Activated CD8-positive, alpha-beta memory T cell treated with anti-CD3 and anti-CD28 coated beads, Interleukin-2, amount 10 ng/mL, durations not matched to agents 7 days and 5 days (primary cell): ENCODE results near the gene C1orf116. TPM values are rescaled to one million over a fixed set of nuclear protein-coding genes. Genes with fewer than 3 reads are reported as not detected.

ENCODE experiments used
- ATAC-seq: fragments of 150-1000 bp; cut with Tn5 transposase; one replicate; pipeline ENCODE4 v1.10.0; 2021; ENCODE audit warnings: moderate library complexity
- CTCF ChIA-PET: fragments of 350-600 bp; sonication (Branson Sonifier 250); formaldehyde crosslinking; loops from one replicate; lab custom pipeline; 2021; ENCODE audit warnings: antibody characterized with exemption; lab: Charles Lee
- DNase-seq: peaks from one replicate; pipeline ENCODE4 v3.0.0-alpha.2; 2020
- H3K27ac Mint-ChIP-seq: one replicate; pipeline ENCODE4 v1.8.0; 2021; ENCODE audit warnings: mild to moderate bottlenecking, mixed read lengths
- H3K27me3 Mint-ChIP-seq: one replicate; pipeline ENCODE4 v1.8.0; 2021; ENCODE audit warnings: mixed read lengths
- H3K36me3 Mint-ChIP-seq: one replicate; pipeline ENCODE4 v1.8.0; 2021; ENCODE audit warnings: mild to moderate bottlenecking, mixed read lengths
- H3K4me1 Mint-ChIP-seq: one replicate; pipeline ENCODE4 v1.8.0; 2021; ENCODE audit warnings: mixed read lengths
- H3K4me3 Mint-ChIP-seq: one replicate; pipeline ENCODE4 v1.8.0; 2021; ENCODE audit warnings: mild to moderate bottlenecking, moderate library complexity, mixed read lengths
- H3K9me3 Mint-ChIP-seq: one replicate; pipeline ENCODE4 v1.8.0; 2022; ENCODE audit warnings: low read depth, mixed read lengths
- total RNA-seq, 2 experiments: library from RNA; stranded (reverse); gene quantifications; one replicate each; pipeline ENCODE4 v1.2.3, GENCODE V29; 2021

C1orf116 gene
- total RNA-seq, 2 experiments from 2014 or later: not detected

GRCh38 chr1:207020709-207021107 is 11.8 kb downstream of the C1orf116 start:
- H3K27me3 Mint-ChIP-seq: peaks cover 12% of the 10 kb centered on the region

DNA sequence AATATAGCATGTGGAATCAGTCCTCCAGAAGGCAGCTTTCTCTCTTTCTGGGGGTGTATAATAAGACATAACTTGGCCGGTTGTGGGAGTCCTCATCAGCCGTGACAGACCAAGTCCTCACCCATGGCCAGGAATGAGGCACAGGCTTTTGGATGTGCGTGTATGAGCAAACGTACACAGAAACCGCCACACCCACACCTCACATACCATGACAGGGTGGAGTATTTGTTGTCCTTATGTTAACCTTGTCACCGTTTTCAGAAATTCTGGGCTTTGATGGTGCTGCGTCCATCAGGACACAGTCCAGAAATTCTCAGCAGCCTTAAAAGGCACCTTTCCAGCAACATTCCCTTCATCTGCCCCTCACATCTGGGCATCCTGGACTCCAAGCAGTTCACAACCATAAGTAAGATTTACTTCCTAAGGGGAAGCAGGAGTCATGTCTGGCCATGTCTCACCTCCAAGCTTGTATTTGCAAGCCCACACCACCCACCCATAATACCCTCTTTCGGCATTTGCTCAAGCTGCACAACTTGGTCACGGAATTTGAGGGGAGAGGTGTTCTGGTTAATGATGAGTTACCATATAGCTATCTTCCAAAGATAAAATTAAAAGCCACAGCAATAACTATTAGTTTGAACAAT is 12.4 kb downstream of the C1orf116 start:
- CTCF ChIA-PET: interaction anchor here (0.7 to 1.7 kb wide), 2 partner anchors 14 to 28 kb away, joined by 3 to 6 read pairs; no protein-coding TSS in a partner anchor
- Mint-ChIP-seq H3K4me1 (peaks cover 5% of the 10 kb centered on the region), H3K27ac (no peak overlapping the region), H3K36me3 (no peaks in the 10 kb centered on the region), H3K9me3 (no peaks in the 10 kb centered on the region), H3K27me3 (peaks cover 9% of the 10 kb centered on the region), H3K4me3 (no peak overlapping the region)
- DNase-seq: no peak
- ATAC-seq: no peak

More at GRCh38 chr1:207020709-207021107, 11.8 kb downstream of the C1orf116 start:
- DNase-seq (no peak), ATAC-seq (no peak)
- CTCF ChIA-PET: interaction anchor here (0.7 to 1.7 kb wide), 3 partner anchors 15 to 29 kb away, joined by 3 to 6 read pairs (median 3); no protein-coding TSS in a partner anchor
- H3K9me3 Mint-ChIP-seq: no peaks in the 10 kb centered on the region
- peaks cover 5% of the 10 kb centered on the region for H3K4me1 Mint-ChIP-seq
- no peak overlapping the region for H3K27ac Mint-ChIP-seq
- no peak overlapping the region for H3K4me3 Mint-ChIP-seq
- H3K36me3 Mint-ChIP-seq: no peaks in the 10 kb centered on the region

- Mint-ChIP-seq H3K9me3 (no peaks in the 10 kb centered on the region), H3K36me3 (no peaks in the 10 kb centered on the region), H3K27me3 (peaks cover 9% of the 10 kb centered on the region), H3K27ac (no peak overlapping the region), H3K4me1 (peaks cover 5% of the 10 kb centered on the region), H3K4me3 (no peak overlapping the region)
- CTCF ChIA-PET: interaction anchor here (1.7 kb wide), 1 partner anchor 14 kb away, joined by 6 read pairs; no protein-coding TSS in a partner anchor
- ATAC-seq (no peak), DNase-seq (no peak)
These were observed 12.9 kb downstream of the C1orf116 start for GRCh38 chr1:207019661-207020060.

DNA sequence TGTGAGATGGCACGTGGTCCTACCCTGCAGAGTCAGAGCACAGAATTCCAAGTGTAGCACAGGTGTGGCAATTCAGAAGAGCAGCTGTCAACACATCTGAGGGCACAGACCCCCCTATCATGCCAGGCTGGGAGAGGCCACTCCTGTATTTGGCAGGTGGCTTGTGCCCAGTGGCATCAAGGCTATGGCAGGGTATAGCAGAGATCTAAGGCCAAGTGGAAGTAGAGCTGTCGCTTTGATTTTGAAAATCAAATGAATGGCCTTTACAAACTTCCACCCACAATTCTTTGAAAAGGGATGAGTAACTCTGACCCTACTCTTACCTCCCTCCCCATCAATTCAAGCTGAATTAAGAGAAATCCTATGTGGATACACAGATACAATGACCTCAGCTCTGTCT is 13.4 kb downstream of the C1orf116 start:
- Mint-ChIP-seq H3K27ac (no peak overlapping the region), H3K9me3 (no peaks in the 10 kb centered on the region), H3K27me3 (peaks cover 11% of the 10 kb centered on the region), H3K4me1 (peaks cover 5% of the 10 kb centered on the region), H3K4me3 (no peak overlapping the region), H3K36me3 (no peaks in the 10 kb centered on the region)
- no peak for ATAC-seq
- CTCF ChIA-PET: interaction anchor here (1.7 kb wide), 1 partner anchor 13 kb away, joined by 6 read pairs; no protein-coding TSS in a partner anchor
- DNase-seq: no peak

DNA sequence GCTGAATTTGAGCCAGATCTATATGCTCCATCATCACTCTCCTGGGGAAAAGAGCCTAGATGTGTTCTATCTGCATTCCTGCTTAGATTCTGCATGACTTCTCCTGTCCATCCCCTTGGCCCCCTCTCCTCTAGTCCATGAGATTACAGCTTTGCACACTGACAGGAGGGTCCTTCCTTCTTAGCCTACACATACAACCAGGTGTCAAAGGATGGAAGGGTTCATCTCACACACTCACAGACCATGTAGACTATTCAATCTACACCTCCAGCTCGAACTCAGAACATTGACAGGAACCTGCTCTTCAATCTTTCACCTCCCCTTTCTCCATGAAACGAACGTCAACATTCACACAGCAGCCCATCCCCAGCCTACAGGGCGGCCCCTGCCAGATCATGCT is 13.8 kb downstream of the C1orf116 start:
- Mint-ChIP-seq H3K36me3 (no peaks in the 10 kb centered on the region), H3K27me3 (peaks cover 16% of the 10 kb centered on the region), H3K27ac (no peak overlapping the region), H3K4me3 (no peak overlapping the region), H3K4me1 (peaks cover 5% of the 10 kb centered on the region), H3K9me3 (no peaks in the 10 kb centered on the region)
- CTCF ChIA-PET: no interaction called here
- no peak for DNase-seq
- no peak for ATAC-seq

DNA sequence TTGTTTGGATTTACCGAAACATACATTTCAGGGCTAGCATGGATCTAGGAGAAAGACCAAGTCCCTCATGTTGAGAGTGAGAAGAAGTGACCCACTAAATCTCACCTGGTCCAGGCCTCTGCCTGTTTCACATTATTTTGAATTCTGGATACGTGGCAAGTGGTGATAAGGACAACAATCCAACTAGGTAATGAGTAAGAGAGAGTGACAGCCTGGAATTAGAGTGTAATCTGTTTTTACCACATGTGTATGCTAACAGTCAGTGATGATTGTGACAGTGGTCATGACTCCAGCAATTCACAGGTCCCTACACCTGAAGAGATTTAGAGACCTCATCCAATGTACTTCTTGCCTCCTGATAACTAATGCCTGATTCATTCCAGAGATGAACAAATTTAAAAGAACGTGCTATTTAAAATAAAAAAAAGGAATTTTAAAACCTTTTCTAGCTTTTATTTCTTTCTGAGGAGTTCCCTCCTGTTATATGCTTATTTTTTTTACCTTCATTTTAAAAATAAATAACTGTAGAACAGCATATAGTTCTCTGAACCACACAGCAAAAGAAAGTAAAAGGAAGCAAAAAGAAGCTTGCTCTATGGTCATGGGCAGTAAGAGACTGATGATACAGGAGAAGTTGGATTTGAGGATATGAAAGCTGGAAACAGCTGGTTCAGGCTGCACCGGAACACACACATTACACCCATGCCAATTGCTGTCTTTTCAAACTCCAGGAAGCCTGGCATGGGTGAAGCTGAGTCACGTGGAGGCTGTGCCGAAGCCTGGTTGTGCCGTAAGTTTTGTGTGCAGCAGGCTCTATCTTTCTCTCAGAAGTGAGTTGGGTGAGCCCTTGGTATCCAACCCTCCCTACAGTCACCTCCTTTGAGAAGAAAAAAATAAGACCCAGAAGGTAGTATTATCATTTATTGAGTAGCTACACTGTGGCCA is 14.7 kb downstream of the C1orf116 start:
- no peaks in the 10 kb centered on the region for H3K9me3 Mint-ChIP-seq
- H3K27ac Mint-ChIP-seq: no peak overlapping the region
- H3K4me3 Mint-ChIP-seq: no peak overlapping the region
- ATAC-seq (no peak), DNase-seq (no peak)
- no peaks in the 10 kb centered on the region for H3K36me3 Mint-ChIP-seq
- CTCF ChIA-PET: no interaction called here
- peaks cover 5% of the 10 kb centered on the region for H3K4me1 Mint-ChIP-seq
- peaks cover 23% of the 10 kb centered on the region for H3K27me3 Mint-ChIP-seq

GRCh38 chr1:207015791-207016190 is 16.8 kb downstream of the C1orf116 start:
- Mint-ChIP-seq H3K4me1 (peaks cover 2% of the 10 kb centered on the region), H3K27ac (no peak overlapping the region), H3K9me3 (no peaks in the 10 kb centered on the region), H3K36me3 (no peaks in the 10 kb centered on the region), H3K4me3 (no peak overlapping the region), H3K27me3 (peaks cover 38% of the 10 kb centered on the region)
- CTCF ChIA-PET: no interaction called here
- no peak for ATAC-seq
- DNase-seq: no peak

DNA sequence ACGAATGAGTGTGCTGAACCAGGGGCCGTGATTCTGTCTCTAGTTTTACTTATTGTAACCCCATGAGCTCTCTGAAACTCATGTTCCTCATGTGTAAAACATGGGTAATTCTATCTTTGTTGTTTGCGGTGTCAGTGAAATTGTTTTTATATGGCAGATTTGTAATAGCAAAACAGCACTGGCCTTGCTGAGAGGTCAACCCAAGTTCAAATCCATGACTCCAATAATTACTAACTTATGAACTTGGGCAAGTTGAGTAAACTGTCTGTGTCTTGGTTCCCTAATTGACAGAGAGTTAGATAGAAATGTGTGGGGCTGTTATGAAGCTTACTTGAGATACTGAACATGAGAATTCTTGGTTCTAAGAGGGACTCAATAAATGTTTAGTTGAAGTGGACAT is 17.8 kb downstream of the C1orf116 start:
- CTCF ChIA-PET: no interaction called here
- Mint-ChIP-seq H3K4me3 (no peak overlapping the region), H3K27ac (no peak overlapping the region), H3K27me3 (peaks cover 45% of the 10 kb centered on the region), H3K4me1 (peaks cover 2% of the 10 kb centered on the region), H3K9me3 (no peaks in the 10 kb centered on the region), H3K36me3 (no peaks in the 10 kb centered on the region)
- DNase-seq (no peak), ATAC-seq (no peak)

GRCh38 chr1:207013321-207014085 is 19.1 kb downstream of the C1orf116 start:
- H3K27me3 Mint-ChIP-seq: peaks cover 47% of the 10 kb centered on the region
- CTCF ChIA-PET: interaction anchor here (0.9 to 1.4 kb wide), 2 partner anchors 71 to 391 kb away, joined by 3 to 4 read pairs; no protein-coding TSS in a partner anchor
- H3K4me3 Mint-ChIP-seq: no peak overlapping the region
- no peak overlapping the region for H3K27ac Mint-ChIP-seq
- no peaks in the 10 kb centered on the region for H3K9me3 Mint-ChIP-seq
- no peaks in the 10 kb centered on the region for H3K36me3 Mint-ChIP-seq
- peaks cover 2% of the 10 kb centered on the region for H3K4me1 Mint-ChIP-seq
- DNase-seq (no peak), ATAC-seq (no peak)

- Mint-ChIP-seq H3K27ac (no peak overlapping the region), H3K36me3 (no peaks in the 10 kb centered on the region), H3K9me3 (no peaks in the 10 kb centered on the region), H3K4me3 (no peak overlapping the region), H3K4me1 (no peaks in the 10 kb centered on the region), H3K27me3 (peaks cover 55% of the 10 kb centered on the region)
- ATAC-seq: no peak
- CTCF ChIA-PET: no interaction called here
- no peak for DNase-seq
These were observed 21.8 kb downstream of the C1orf116 start for GRCh38 chr1:207010726-207011125.

DNA sequence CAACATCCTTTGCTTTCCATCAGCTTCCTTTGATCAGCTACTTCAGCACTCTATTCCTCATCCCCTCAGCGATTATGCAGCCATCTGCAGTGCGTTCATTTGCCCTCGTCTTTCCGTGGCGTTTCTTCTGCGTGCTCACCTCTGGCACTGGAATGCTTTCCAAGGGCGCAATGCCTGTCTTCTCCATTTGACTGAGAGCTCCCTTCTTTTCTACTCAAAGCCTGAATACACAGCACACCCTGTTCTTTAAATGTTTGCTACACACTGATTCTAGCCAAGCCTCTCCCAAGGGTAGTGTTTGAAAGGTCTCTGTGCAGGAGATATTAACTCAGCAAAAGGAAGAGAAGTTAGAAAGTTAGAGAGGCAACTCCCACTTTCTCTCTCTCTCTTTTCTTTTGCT is 22.6 kb downstream of the C1orf116 start:
- H3K27me3 Mint-ChIP-seq: peaks cover 58% of the 10 kb centered on the region
- no peaks in the 10 kb centered on the region for H3K9me3 Mint-ChIP-seq
- no peak overlapping the region for H3K4me3 Mint-ChIP-seq
- H3K27ac Mint-ChIP-seq: no peak overlapping the region
- ATAC-seq (no peak), DNase-seq (no peak)
- CTCF ChIA-PET: no interaction called here
- H3K36me3 Mint-ChIP-seq: no peaks in the 10 kb centered on the region
- no peaks in the 10 kb centered on the region for H3K4me1 Mint-ChIP-seq

DNA sequence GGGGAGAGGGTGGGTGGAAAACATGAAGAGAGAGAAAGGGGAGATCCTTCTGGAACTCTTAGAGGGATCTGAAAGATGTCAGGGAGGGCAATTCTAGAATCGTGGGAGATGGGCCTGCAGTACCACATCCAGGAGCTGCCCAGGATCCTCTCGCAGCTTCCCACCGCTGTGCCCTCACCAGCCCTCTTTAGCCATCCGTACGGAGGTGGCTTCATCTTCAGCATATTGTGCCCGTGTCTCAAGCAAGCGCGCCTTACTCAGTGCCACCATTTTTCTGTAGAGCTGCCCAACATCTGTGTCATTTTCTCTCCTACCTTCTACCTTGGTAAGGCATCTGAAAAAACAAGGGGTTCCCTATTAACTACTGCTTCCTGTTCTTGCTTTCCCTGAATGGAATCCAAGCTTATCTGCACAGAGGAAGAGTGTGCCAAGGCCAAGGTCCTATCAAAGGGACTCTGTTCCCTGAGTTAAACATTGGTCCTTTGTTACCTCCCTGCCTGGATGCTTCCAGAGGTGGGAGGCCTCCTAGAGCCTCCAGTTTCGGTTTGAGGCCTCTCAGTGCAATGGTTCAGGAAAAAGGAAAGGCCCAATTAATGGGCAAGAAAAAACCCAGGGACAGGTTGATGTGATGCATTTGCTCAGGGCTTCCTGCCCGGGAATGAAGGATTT is 23.2 kb downstream of the C1orf116 start:
- H3K27ac Mint-ChIP-seq: no peak overlapping the region
- no peak overlapping the region for H3K4me3 Mint-ChIP-seq
- peaks cover 58% of the 10 kb centered on the region for H3K27me3 Mint-ChIP-seq
- DNase-seq: no peak
- no peaks in the 10 kb centered on the region for H3K4me1 Mint-ChIP-seq
- no peak for ATAC-seq
- CTCF ChIA-PET: no interaction called here
- H3K9me3 Mint-ChIP-seq: no peaks in the 10 kb centered on the region
- no peaks in the 10 kb centered on the region for H3K36me3 Mint-ChIP-seq
